Measurements from ENCODE around the gene CEP135. TPM values are rescaled to one million over a fixed set of nuclear protein-coding genes. Genes with fewer than 3 reads are reported as not detected.

CEP135 gene
- total and polyA plus RNA-seq, 2 donors (not counting 3 experiments of a cell fraction or from before 2014, with no cell fraction given), result 2.8 to 15.3 TPM

GRCh38 chr4:55910140-55910539 is 38.6 kb upstream of the CEP135 start:
- H2AFZ ChIP-seq (ENCODE audit: low read depth, low read length), result no peak overlapping the region
- no peaks in the 10 kb centered on the region for H3K79me2 ChIP-seq (ENCODE audit: control insufficient read depth, insufficient read depth, low read length)
- H3K9ac ChIP-seq (replicated peaks; ENCODE audit: extremely low read depth, insufficient read depth, low read length), result no peak overlapping the region
- H4K20me1 ChIP-seq (replicated peaks; ENCODE audit: control insufficient read depth, extremely low read depth, insufficient read depth, low read length), result no peaks in the 10 kb centered on the region
- FAIRE-seq (no peak), DNase-seq (ENCODE audit: low read depth, low spot score) (no peak)
- dilution Hi-C loops (cut with MboI; ENCODE audit: extremely low pct_ligation_motif_present, low sequenced_read_pairs) (no loop called here), intact Hi-C loops (cut with micrococcal nuclease) (no loop called here)
- H3K27me3 ChIP-seq (ENCODE audit: control insufficient read depth in 2 of 2, insufficient read depth in 2 of 2, low read length in 2 of 2), result no peaks in the 10 kb centered on the region
- no peaks in the 10 kb centered on the region for H3K36me3 ChIP-seq (ENCODE audit: control insufficient read depth in 2 of 2, extremely low read depth in 1 of 2, insufficient read depth in 2 of 2, low read length in 2 of 2)
- H3K9me1 ChIP-seq (replicated peaks; ENCODE audit: control insufficient read depth, extremely low read depth, insufficient read depth, low read length), result no peaks in the 10 kb centered on the region
- no peaks in the 10 kb centered on the region for H3K9me3 ChIP-seq (replicated peaks; ENCODE audit: control insufficient read depth, insufficient read depth, low read length)
- no TSS peak for BruUV-seq (replicated peaks)
- CTCF ChIA-PET, result interaction anchor here (0.8 to 1.0 kb wide), 2 partner anchors 23 to 39 kb away, joined by 3 to 4 read pairs; partner anchors contain the start of gene CEP135
- H3K4me1 ChIP-seq (ENCODE audit: control insufficient read depth, extremely low read depth, insufficient read depth, low read length), result peaks cover 11% of the 10 kb centered on the region
- no peak for TF ChIP-seq POLR2A (IDR thresholded peaks at IDR 0.05; ENCODE audit: low read depth, low read length)
- TF ChIP-seq CTCF (IDR thresholded peaks at IDR 0.05; ENCODE audit: extremely low read depth in 1 of 2, insufficient read depth in 1 of 2, low read depth in 1 of 2, low read length in 2 of 2), result no peak
- TF ChIP-seq GATA2 (IDR thresholded peaks at IDR 0.05; ENCODE audit: insufficient read depth, insufficient read length, low read depth, low read length), result no peak
- no peak for TF ChIP-seq MAX (IDR thresholded peaks at IDR 0.05; ENCODE audit: insufficient read depth, insufficient read length)
- no peak for TF ChIP-seq MYC (IDR thresholded peaks at IDR 0.05; ENCODE audit: low read depth, low read length)
- TF ChIP-seq POLR2AphosphoS5 (IDR thresholded peaks at IDR 0.05; ENCODE audit: insufficient read depth, low read depth, low read length), result no peak
- H3K4me2 ChIP-seq (ENCODE audit: insufficient read depth, low read length), result no peak overlapping the region
- no peak overlapping the region for H3K27ac ChIP-seq (ENCODE audit: insufficient read depth, low read depth, low read length)
- H3K4me3 ChIP-seq (replicated peaks in 1 of 3; ENCODE audit: insufficient read depth in 1 of 3, low read depth in 1 of 3, low read length in 3 of 3), result no peak overlapping the region
- POLR2A ChIA-PET, result no interaction called here

GRCh38 chr4:55912249-55912648 is 36.5 kb upstream of the CEP135 start:
- H3K9ac ChIP-seq (replicated peaks; ENCODE audit: extremely low read depth, insufficient read depth, low read length), result no peak overlapping the region
- H3K9me3 ChIP-seq (replicated peaks; ENCODE audit: control insufficient read depth, insufficient read depth, low read length), result no peaks in the 10 kb centered on the region
- H3K36me3 ChIP-seq (ENCODE audit: control insufficient read depth in 2 of 2, extremely low read depth in 1 of 2, insufficient read depth in 2 of 2, low read length in 2 of 2), result no peaks in the 10 kb centered on the region
- no peak overlapping the region for H3K4me3 ChIP-seq (replicated peaks in 1 of 3; ENCODE audit: insufficient read depth in 1 of 3, low read depth in 1 of 3, low read length in 3 of 3)
- no peak for TF ChIP-seq POLR2A (IDR thresholded peaks at IDR 0.05; ENCODE audit: low read depth, low read length)
- TF ChIP-seq CTCF (IDR thresholded peaks at IDR 0.05; ENCODE audit: extremely low read depth in 1 of 2, insufficient read depth in 1 of 2, low read depth in 1 of 2, low read length in 2 of 2), result no peak
- no peak for TF ChIP-seq FOS (IDR thresholded peaks at IDR 0.05; ENCODE audit: borderline replicate concordance, insufficient read depth, low read length)
- TF ChIP-seq MAX (IDR thresholded peaks at IDR 0.05; ENCODE audit: insufficient read depth, insufficient read length), result no peak
- no peak for TF ChIP-seq MYC (IDR thresholded peaks at IDR 0.05; ENCODE audit: low read depth, low read length)
- no peak for TF ChIP-seq POLR2AphosphoS5 (IDR thresholded peaks at IDR 0.05; ENCODE audit: insufficient read depth, low read depth, low read length)
- TF ChIP-seq EZH2 (IDR thresholded peaks at IDR 0.05; ENCODE audit: borderline replicate concordance, low read depth, low read length, severe bottlenecking), result no peak
- TF ChIP-seq JUN (IDR thresholded peaks at IDR 0.05; ENCODE audit: borderline replicate concordance, insufficient read depth, insufficient read length, low read depth), result no peak
- no peak for TF ChIP-seq GATA2 (IDR thresholded peaks at IDR 0.05; ENCODE audit: insufficient read depth, insufficient read length, low read depth, low read length)
- H3K27me3 ChIP-seq (ENCODE audit: control insufficient read depth in 2 of 2, insufficient read depth in 2 of 2, low read length in 2 of 2), result no peaks in the 10 kb centered on the region
- DNase-seq (ENCODE audit: low read depth, low spot score), result no peak
- no TSS peak for BruUV-seq (replicated peaks)
- intact Hi-C loops (cut with micrococcal nuclease) (no loop called here), dilution Hi-C loops (cut with MboI; ENCODE audit: extremely low pct_ligation_motif_present, low sequenced_read_pairs) (no loop called here)
- ChIA-PET CTCF (interaction anchor here (1.0 to 1.2 kb wide), 2 partner anchors 8 to 9 kb away, joined by 3 read pairs; no protein-coding TSS in a partner anchor), POLR2A (no interaction called here)
- H3K9me1 ChIP-seq (replicated peaks; ENCODE audit: control insufficient read depth, extremely low read depth, insufficient read depth, low read length), result no peaks in the 10 kb centered on the region
- no peaks in the 10 kb centered on the region for H3K79me2 ChIP-seq (ENCODE audit: control insufficient read depth, insufficient read depth, low read length)
- H3K4me2 ChIP-seq (ENCODE audit: insufficient read depth, low read length), result no peak overlapping the region
- no peaks in the 10 kb centered on the region for H4K20me1 ChIP-seq (replicated peaks; ENCODE audit: control insufficient read depth, extremely low read depth, insufficient read depth, low read length)
- H3K4me1 ChIP-seq (ENCODE audit: control insufficient read depth, extremely low read depth, insufficient read depth, low read length), result peaks cover 5% of the 10 kb centered on the region
- no peak overlapping the region for H2AFZ ChIP-seq (ENCODE audit: low read depth, low read length)
- no peak overlapping the region for H3K27ac ChIP-seq (ENCODE audit: insufficient read depth, low read depth, low read length)
- no peak for FAIRE-seq
